HepG2 (cell line): ENCODE data around the gene ZC3H18. TPM values are rescaled to one million over a fixed set of nuclear protein-coding genes. Genes with fewer than 3 reads are reported as not detected.

Experiments used
- AGO2 ChIP-seq: fragments of 200-400 bp; formaldehyde crosslinking; optimal IDR thresholded peaks from 2 replicates; pipeline ENCODE3; 2017; ENCODE audit warnings: mild to moderate bottlenecking, low read depth, low read length, moderate library complexity
- FOSL2 ChIP-seq: sonication (generic); formaldehyde crosslinking; IDR thresholded peaks from 2 replicates; pipeline ENCODE4 v1.4.0; 2020; ENCODE audit warnings: missing genetic modification reagents
- KLF13 ChIP-seq: sonication (generic); formaldehyde crosslinking; IDR thresholded peaks from 2 replicates; pipeline ENCODE4 v1.4.0; 2020; ENCODE audit warnings: mild to moderate bottlenecking, missing genetic modification reagents
- ZMYM4 ChIP-seq: sonication (generic); formaldehyde crosslinking; IDR thresholded peaks from 2 replicates; pipeline ENCODE4 v1.8.1; 2023; ENCODE audit warnings: mild to moderate bottlenecking, missing genetic modification reagents
- ZNF350 ChIP-seq: sonication (generic); formaldehyde crosslinking; IDR thresholded peaks from 2 replicates; pipeline ENCODE4 v1.4.0; 2020; ENCODE audit warnings: mild to moderate bottlenecking, low read depth, missing genetic modification reagents, borderline replicate concordance
- ZNF546 ChIP-seq: sonication (generic); formaldehyde crosslinking; conservative IDR thresholded peaks from 2 replicates; pipeline ENCODE4 v1.8.1; 2023; ENCODE audit warnings: mild to moderate bottlenecking, missing genetic modification reagents
- ZNF550 ChIP-seq: sonication (generic); formaldehyde crosslinking; IDR thresholded peaks from 2 replicates; pipeline ENCODE4 v1.4.0; 2020; ENCODE audit warnings: mild to moderate bottlenecking, missing genetic modification reagents, borderline replicate concordance
- polyA plus RNA-seq, 8 experiments: library from polyadenylated mRNA; depleted of rRNA in 3 of 8; stranded (reverse) in 7 of 8; unstranded in 1 of 8; fragments of >200 nt; fragmentation: Illumina TruSeq in 4 of 8; extraction: Trizol in 4 of 8; gene quantifications; 2 replicates each; pipeline versions ENCODE4 v1.2.1 to v1.2.3, GENCODE V29; 2011 to 2016; ENCODE audit warnings: low read depth in 4 of 8, missing spikeins in 1 of 8, mixed read lengths in 1 of 8; ENCODE audit not compliant: insufficient read depth in 1 of 8
- total RNA-seq, 5 experiments: library from RNA; depleted of rRNA; stranded (reverse); fragments of >200 nt; fragmentation: Illumina TruSeq; extraction: Trizol; gene quantifications; 2 replicates each; pipeline ENCODE4 v1.2.3, GENCODE V29; 2016; ENCODE audit warnings: low read depth in 1 of 5
- TF ChIP-seq, protein P1 (sequence below): sonication (generic); formaldehyde crosslinking; IDR thresholded peaks from 2 replicates; pipeline ENCODE4 v1.4.0; 2020; ENCODE audit warnings: missing genetic modification reagents, borderline replicate concordance
- TF ChIP-seq, protein P2 (sequence below): IDR thresholded peaks from 2 replicates; pipeline ENCODE4 v1.6.1; 2016; ENCODE audit warnings: low read depth, missing genetic modification reagents, missing compliant biosample characterization
- TF ChIP-seq, protein P3 (sequence below): sonication (generic); IDR thresholded peaks from 2 replicates; pipeline ENCODE4 v1.6.1; 2016; ENCODE audit warnings: low read depth, borderline replicate concordance
- TF ChIP-seq, protein P4 (sequence below): sonication (generic); formaldehyde crosslinking; IDR thresholded peaks from 2 replicates; pipeline ENCODE4 v1.5.1; 2020; ENCODE audit warnings: missing genetic modification reagents, mild to moderate bottlenecking, borderline replicate concordance
- TF ChIP-seq, protein P5 (sequence below): sonication (generic); formaldehyde crosslinking; IDR thresholded peaks from 2 replicates; pipeline ENCODE4 v1.5.1; 2020; ENCODE audit warnings: mild to moderate bottlenecking, missing genetic modification reagents, borderline replicate concordance

ZC3H18 gene
- total and polyA plus RNA-seq, 2 of the 13 experiments (the other 11 are each of a cell fraction or from before 2014, with no cell fraction given): 11.2 to 27.4 TPM

DNA sequence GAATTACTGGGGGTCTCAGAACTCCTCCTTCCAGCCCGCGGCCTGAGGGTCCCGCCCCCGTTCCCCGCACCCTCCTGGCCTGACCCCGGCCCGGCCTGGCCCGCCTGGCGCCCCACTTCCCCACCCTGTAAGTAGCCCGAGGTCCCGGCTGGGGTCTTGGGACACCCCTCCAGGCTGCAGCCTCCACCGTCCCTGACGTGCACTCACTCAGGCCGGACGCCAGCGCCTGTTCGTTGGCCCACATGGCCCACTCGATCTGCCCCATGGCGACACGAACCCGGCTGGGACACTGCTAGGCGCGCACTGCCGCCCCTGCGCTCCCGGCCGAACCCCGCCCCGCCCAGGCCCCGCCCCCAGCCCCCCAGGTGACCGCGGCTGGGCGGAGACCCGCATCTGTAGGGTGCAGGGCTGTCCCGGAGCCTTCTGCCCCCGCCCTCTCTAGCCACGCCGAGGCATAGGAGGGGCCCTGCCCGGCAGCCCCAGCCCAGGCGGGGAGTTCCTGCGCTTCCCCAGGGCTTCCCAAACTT, 80.6 kb downstream of the ZC3H18 start, which contains the start of gene CYBA (continued):
- no peak for TF ChIP-seq ZNF550 (CRISPR knock-in tag)
- TF ChIP-seq, protein P1, sequence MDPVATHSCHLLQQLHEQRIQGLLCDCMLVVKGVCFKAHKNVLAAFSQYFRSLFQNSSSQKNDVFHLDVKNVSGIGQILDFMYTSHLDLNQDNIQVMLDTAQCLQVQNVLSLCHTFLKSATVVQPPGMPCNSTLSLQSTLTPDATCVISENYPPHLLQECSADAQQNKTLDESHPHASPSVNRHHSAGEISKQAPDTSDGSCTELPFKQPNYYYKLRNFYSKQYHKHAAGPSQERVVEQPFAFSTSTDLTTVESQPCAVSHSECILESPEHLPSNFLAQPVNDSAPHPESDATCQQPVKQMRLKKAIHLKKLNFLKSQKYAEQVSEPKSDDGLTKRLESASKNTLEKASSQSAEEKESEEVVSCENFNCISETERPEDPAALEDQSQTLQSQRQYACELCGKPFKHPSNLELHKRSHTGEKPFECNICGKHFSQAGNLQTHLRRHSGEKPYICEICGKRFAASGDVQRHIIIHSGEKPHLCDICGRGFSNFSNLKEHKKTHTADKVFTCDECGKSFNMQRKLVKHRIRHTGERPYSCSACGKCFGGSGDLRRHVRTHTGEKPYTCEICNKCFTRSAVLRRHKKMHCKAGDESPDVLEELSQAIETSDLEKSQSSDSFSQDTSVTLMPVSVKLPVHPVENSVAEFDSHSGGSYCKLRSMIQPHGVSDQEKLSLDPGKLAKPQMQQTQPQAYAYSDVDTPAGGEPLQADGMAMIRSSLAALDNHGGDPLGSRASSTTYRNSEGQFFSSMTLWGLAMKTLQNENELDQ (CRISPR knock-in tag): no peak
- TF ChIP-seq, protein P2, sequence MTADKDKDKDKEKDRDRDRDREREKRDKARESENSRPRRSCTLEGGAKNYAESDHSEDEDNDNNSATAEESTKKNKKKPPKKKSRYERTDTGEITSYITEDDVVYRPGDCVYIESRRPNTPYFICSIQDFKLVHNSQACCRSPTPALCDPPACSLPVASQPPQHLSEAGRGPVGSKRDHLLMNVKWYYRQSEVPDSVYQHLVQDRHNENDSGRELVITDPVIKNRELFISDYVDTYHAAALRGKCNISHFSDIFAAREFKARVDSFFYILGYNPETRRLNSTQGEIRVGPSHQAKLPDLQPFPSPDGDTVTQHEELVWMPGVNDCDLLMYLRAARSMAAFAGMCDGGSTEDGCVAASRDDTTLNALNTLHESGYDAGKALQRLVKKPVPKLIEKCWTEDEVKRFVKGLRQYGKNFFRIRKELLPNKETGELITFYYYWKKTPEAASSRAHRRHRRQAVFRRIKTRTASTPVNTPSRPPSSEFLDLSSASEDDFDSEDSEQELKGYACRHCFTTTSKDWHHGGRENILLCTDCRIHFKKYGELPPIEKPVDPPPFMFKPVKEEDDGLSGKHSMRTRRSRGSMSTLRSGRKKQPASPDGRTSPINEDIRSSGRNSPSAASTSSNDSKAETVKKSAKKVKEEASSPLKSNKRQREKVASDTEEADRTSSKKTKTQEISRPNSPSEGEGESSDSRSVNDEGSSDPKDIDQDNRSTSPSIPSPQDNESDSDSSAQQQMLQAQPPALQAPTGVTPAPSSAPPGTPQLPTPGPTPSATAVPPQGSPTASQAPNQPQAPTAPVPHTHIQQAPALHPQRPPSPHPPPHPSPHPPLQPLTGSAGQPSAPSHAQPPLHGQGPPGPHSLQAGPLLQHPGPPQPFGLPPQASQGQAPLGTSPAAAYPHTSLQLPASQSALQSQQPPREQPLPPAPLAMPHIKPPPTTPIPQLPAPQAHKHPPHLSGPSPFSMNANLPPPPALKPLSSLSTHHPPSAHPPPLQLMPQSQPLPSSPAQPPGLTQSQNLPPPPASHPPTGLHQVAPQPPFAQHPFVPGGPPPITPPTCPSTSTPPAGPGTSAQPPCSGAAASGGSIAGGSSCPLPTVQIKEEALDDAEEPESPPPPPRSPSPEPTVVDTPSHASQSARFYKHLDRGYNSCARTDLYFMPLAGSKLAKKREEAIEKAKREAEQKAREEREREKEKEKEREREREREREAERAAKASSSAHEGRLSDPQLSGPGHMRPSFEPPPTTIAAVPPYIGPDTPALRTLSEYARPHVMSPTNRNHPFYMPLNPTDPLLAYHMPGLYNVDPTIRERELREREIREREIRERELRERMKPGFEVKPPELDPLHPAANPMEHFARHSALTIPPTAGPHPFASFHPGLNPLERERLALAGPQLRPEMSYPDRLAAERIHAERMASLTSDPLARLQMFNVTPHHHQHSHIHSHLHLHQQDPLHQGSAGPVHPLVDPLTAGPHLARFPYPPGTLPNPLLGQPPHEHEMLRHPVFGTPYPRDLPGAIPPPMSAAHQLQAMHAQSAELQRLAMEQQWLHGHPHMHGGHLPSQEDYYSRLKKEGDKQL (CRISPR knock-in tag): peak; percentile 11; the same call in 1 of the 2 replicates
- TF ChIP-seq ZNF546 (CRISPR knock-in tag): no peak
- TF ChIP-seq ZMYM4 (CRISPR knock-in tag): no peak; the same call in none of the 2 replicates
- TF ChIP-seq, protein P3, sequence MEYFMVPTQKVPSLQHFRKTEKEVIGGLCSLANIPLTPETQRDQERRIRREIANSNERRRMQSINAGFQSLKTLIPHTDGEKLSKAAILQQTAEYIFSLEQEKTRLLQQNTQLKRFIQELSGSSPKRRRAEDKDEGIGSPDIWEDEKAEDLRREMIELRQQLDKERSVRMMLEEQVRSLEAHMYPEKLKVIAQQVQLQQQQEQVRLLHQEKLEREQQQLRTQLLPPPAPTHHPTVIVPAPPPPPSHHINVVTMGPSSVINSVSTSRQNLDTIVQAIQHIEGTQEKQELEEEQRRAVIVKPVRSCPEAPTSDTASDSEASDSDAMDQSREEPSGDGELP: peak; percentile 62; the same call in 1 of the 2 replicates
- peak; percentile 13; the same call in 1 of the 2 replicates for TF ChIP-seq FOSL2 (CRISPR knock-in tag)
- 0 out of 2 replicates have a peak, but pooled peaks have one; percentile 20 for TF ChIP-seq KLF13
- TF ChIP-seq, protein P4, sequence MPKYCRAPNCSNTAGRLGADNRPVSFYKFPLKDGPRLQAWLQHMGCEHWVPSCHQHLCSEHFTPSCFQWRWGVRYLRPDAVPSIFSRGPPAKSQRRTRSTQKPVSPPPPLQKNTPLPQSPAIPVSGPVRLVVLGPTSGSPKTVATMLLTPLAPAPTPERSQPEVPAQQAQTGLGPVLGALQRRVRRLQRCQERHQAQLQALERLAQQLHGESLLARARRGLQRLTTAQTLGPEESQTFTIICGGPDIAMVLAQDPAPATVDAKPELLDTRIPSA (CRISPR knock-in tag): peak; percentile 97
- TF ChIP-seq, protein P5, sequence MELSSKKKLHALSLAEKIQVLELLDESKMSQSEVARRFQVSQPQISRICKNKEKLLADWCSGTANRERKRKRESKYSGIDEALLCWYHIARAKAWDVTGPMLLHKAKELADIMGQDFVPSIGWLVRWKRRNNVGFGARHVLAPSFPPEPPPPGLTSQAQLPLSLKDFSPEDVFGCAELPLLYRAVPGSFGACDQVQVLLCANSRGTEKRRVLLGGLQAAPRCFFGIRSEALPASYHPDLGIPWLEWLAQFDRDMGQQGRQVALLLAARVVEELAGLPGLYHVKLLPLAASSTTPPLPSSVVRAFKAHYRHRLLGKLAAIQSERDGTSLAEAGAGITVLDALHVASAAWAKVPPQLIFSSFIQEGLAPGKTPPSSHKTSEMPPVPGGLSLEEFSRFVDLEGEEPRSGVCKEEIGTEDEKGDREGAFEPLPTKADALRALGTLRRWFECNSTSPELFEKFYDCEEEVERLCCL (CRISPR knock-in tag): peak; percentile 54; the same call in 1 of the 2 replicates
- TF ChIP-seq ZNF350 (CRISPR knock-in tag): no peak; the same call in 1 of the 2 replicates
- TF ChIP-seq AGO2: peak; percentile 7
